K562 (cell line): ENCODE measurements around the gene TRAF3IP3. TPM values are rescaled to one million over a fixed set of nuclear protein-coding genes. Genes with fewer than 3 reads are reported as not detected.

ENCODE experiments used
- ATAC-seq: fragments of 200-7000 bp; cut with Tn5 transposase; 3 replicates; pipeline ENCODE4 v1.9.1; 2020; ENCODE audit warnings: moderate library complexity
- BruUV-seq: library from RNA; stranded (reverse); fragments of 400-500 nt; replicated peaks from 2 replicates; lab custom pipeline; 2021; lab: Mats Ljungman, UMichigan
- CTCF ChIA-PET: fragments of 300-600 bp; formaldehyde crosslinking; extraction: SDS; loops from one replicate; lab custom pipeline; 2021; ENCODE audit warnings: low intra/inter-chr PET ratio; lab: Yijun Ruan, JAX
- POLR2A ChIA-PET: fragments of 300-600, 350-650 bp; sonication (Branson Sonifier 250); formaldehyde crosslinking; extraction: SDS; loops from one replicate; lab custom pipeline; 2021; ENCODE audit warnings: antibody characterized with exemption, inconsistent platforms; lab: Yijun Ruan, JAX
- DNase-seq, 4 experiments: peaks; one replicate each; pipeline versions ENCODE4 v3.0.0 to v3.0.0-alpha.2; 2011 to 2018; ENCODE audit warnings: low spot score in 3 of 4, mixed read lengths in 3 of 4; ENCODE audit errors: extremely low read depth in 1 of 4
- FAIRE-seq: peaks from 2 replicates; lab custom pipeline; 2011; peaks lifted over from hg19 to GRCh38; lab: Jason Lieb, UNC
- H2AFZ ChIP-seq: 2 replicates; pipeline ENCODE4 v1.6.0; 2011; ENCODE audit warnings: low read depth, low read length, control low read depth, inconsistent platforms
- H3K27ac ChIP-seq: fragments of 200-600 bp; 3 replicates; pipeline ENCODE4 v1.8.0; 2011; ENCODE audit warnings: low read depth, mild to moderate bottlenecking, control low read depth, inconsistent platforms, low read length, moderate library complexity, mixed read lengths; ENCODE audit errors: extremely low read depth
- H3K27me3 ChIP-seq, 2 experiments: fragments of 300-600 bp in 1 of 2; 2 replicates in 1 of 2; 3 replicates in 1 of 2; pipeline versions ENCODE4 v1.6.0 to v1.8.0; 2011; ENCODE audit warnings: inconsistent platforms in 2 of 2, low read length in 2 of 2, mild to moderate bottlenecking in 1 of 2, mixed read lengths in 1 of 2, moderate library complexity in 1 of 2; ENCODE audit not compliant: control insufficient read depth in 2 of 2, insufficient read depth in 2 of 2
- H3K36me3 ChIP-seq: fragments of 300-600 bp; 3 replicates; pipeline ENCODE4 v1.8.0; 2011; ENCODE audit warnings: mild to moderate bottlenecking, low read length, inconsistent platforms; ENCODE audit not compliant: control insufficient read depth, insufficient read depth
- H3K4me1 ChIP-seq, 2 experiments: fragments of 200-600 bp in 1 of 2; replicated peaks in 1 of 2; 2 replicates in 1 of 2; 3 replicates in 1 of 2; pipeline versions ENCODE4 v1.5.1 to v1.8.0; 2011; ENCODE audit warnings: inconsistent platforms in 2 of 2, low read length in 2 of 2, mild to moderate bottlenecking in 1 of 2, mixed read lengths in 1 of 2, moderate library complexity in 1 of 2; ENCODE audit not compliant: control insufficient read depth in 2 of 2, insufficient read depth in 2 of 2
- H3K4me2 ChIP-seq: 2 replicates; pipeline ENCODE4 v1.6.1; 2011; ENCODE audit warnings: low read length, control low read depth, inconsistent platforms, mixed read lengths; ENCODE audit not compliant: insufficient read depth
- H3K4me3 ChIP-seq: fragments of 200-600 bp; sonication (generic), shearing (Covaris generic); 2 replicates; pipeline ENCODE4 v1.5.1; 2016; ENCODE audit warnings: control low read depth, inconsistent platforms
- H3K79me2 ChIP-seq: fragments of 200-600 bp; 3 replicates; pipeline ENCODE4 v1.8.0; 2011; ENCODE audit warnings: low read length, inconsistent platforms; ENCODE audit not compliant: control insufficient read depth, insufficient read depth
- H3K9ac ChIP-seq, 2 experiments: 2 replicates each; pipeline versions ENCODE4 v1.6.0 to v1.6.1; 2011; ENCODE audit warnings: low read depth in 2 of 2, low read length in 2 of 2, control low read depth in 1 of 2, inconsistent platforms in 1 of 2, mild to moderate bottlenecking in 1 of 2, mixed read lengths in 1 of 2; ENCODE audit not compliant: insufficient read depth in 1 of 2
- H3K9me1 ChIP-seq: one replicate; pipeline ENCODE4 v1.6.0; 2011; ENCODE audit warnings: inconsistent platforms, mild to moderate bottlenecking, low read length, moderate library complexity; ENCODE audit not compliant: control insufficient read depth, insufficient read depth
- H3K9me3 ChIP-seq: replicated peaks from 2 replicates; pipeline ENCODE4 v1.5.1; 2011; ENCODE audit warnings: low read depth, low read length, inconsistent platforms; ENCODE audit not compliant: control insufficient read depth, insufficient read depth
- H4K20me1 ChIP-seq: replicated peaks from 2 replicates; pipeline ENCODE4 v1.6.1; 2011; ENCODE audit warnings: low read length, inconsistent platforms, mixed read lengths; ENCODE audit not compliant: control insufficient read depth, insufficient read depth
- CEBPB ChIP-seq: fragments of 450-650 bp; IDR thresholded peaks from 2 replicates; pipeline ENCODE4 v1.6.1; 2016; ENCODE audit warnings: missing genetic modification characterization, missing compliant biosample characterization
- RAD21 ChIP-seq, 2 experiments: fragments of 250-450 bp in 1 of 2; fragments of 450-650 bp in 1 of 2; sonication (Bioruptor Pico) in 1 of 2; formaldehyde crosslinking in 1 of 2; IDR thresholded peaks in 1 of 2; conservative IDR thresholded peaks in 1 of 2; 2 replicates each; pipeline versions ENCODE4 v1.4.0 to v1.8.0; 2020 to 2022; ENCODE audit warnings: mild to moderate bottlenecking in 2 of 2, moderate library complexity in 1 of 2
- SMAD4 ChIP-seq: fragments of 250-450 bp; sonication (Bioruptor Pico); conservative IDR thresholded peaks from 2 replicates; pipeline ENCODE4 v1.8.0; 2021; ENCODE audit warnings: inconsistent platforms, mild to moderate bottlenecking, moderate library complexity
- ZNF589 ChIP-seq: fragments of 200-800 bp; sonication (Bioruptor generic); IDR thresholded peaks from 2 replicates; pipeline ENCODE4 v1.6.1; 2016; ENCODE audit warnings: low read depth, missing genetic modification characterization, missing compliant biosample characterization
- WGBS: fragments of 100-300 bp; shearing (Covaris generic); methylation state at CpG from one replicate; pipeline ENCODE4 v1.1.6; 2016; ENCODE audit warnings: low coverage, mixed read lengths; ENCODE audit not compliant: insufficient coverage; ENCODE audit errors: missing lambda C conversion rate; 5-methylcytosine and 5-hydroxymethylcytosine counted together
- in situ Hi-C: fragments of 300-500 bp; cut with MboI; formaldehyde crosslinking; loops from 4 replicates; pipeline ENCODE4 v1.15.0; 2018; ENCODE audit warnings: inconsistent platforms, mixed read lengths
- intact Hi-C: fragments of 100-400 bp; cut with micrococcal nuclease; formaldehyde crosslinking; loops from 2 replicates; pipeline ENCODE4 v1.14.2; 2022
- polyA plus RNA-seq, 8 experiments: library from polyadenylated mRNA; depleted of rRNA in 4 of 8; stranded (reverse) in 5 of 8; unstranded in 3 of 8; fragments of >200 nt; fragmentation: Nextera tagmentation in 2 of 8; fragmentation: Illumina TruSeq in 1 of 8; extraction: Ambion mirVana in 2 of 8; extraction: Trizol in 1 of 8; gene quantifications; 2 replicates each; pipeline versions ENCODE4 v1.2.1 to v1.2.3, GENCODE V29; 2011 to 2014; ENCODE audit warnings: inconsistent platforms in 1 of 8, missing spikeins in 1 of 8
- total RNA-seq, 7 experiments: library from RNA; depleted of rRNA in 6 of 7; stranded (reverse); fragments of >200 nt in 6 of 7; fragmentation: Illumina TruSeq in 2 of 7; extraction: Trizol in 2 of 7; gene quantifications; 2 replicates each; pipeline versions ENCODE4 v1.2.1 to v1.2.3, GENCODE V29; 2011 to 2021; ENCODE audit warnings: low replicate concordance in 1 of 7
- TF ChIP-seq, protein P1 (sequence below): fragments of 200-800 bp; sonication (Bioruptor generic); IDR thresholded peaks from 2 replicates; pipeline ENCODE4 v1.6.1; 2017; ENCODE audit warnings: missing genetic modification characterization, missing compliant biosample characterization

Gene TRAF3IP3
- total and polyA plus RNA-seq, 9 of the 15 experiments (the other 6 are each of a cell fraction or from before 2014, with no cell fraction given): 0.06 to 1.1 (median 0.31) TPM

DNA sequence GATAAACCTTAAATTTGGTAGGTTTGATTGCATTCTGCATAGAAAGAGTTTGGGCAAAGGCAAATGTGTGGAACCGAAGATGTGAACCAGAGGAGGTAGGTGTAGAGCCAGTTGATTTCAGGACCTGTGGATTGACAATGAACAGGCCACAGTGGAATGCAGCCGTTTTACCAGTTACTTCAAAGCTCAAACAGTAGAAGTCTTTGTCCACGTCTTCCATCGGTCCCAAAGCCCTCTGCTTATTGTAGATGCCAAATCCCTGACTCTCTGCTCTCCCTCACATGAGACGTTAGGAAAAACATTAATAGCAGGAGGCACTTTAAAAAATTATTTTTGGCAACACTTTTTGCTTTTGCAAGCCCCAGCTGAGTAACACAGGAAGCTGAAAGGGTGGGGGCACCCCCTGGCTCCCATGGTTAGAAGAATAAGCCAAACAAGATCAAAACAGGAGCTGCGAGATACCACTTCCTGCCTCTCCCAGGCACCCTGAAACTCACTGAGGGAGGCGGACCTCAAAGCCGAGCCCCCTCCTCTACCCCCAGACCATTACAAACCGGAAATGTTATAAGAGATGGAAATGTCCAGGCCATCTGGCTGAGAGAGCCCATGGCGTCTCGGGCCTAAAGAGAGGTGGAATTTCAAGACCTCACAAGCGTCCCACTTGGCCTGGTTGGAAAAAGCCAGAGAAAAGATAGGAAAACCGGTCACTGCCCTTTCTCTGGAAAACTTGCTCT is 13.5 kb downstream of the TRAF3IP3 start (continued):
- TF ChIP-seq, protein P1, sequence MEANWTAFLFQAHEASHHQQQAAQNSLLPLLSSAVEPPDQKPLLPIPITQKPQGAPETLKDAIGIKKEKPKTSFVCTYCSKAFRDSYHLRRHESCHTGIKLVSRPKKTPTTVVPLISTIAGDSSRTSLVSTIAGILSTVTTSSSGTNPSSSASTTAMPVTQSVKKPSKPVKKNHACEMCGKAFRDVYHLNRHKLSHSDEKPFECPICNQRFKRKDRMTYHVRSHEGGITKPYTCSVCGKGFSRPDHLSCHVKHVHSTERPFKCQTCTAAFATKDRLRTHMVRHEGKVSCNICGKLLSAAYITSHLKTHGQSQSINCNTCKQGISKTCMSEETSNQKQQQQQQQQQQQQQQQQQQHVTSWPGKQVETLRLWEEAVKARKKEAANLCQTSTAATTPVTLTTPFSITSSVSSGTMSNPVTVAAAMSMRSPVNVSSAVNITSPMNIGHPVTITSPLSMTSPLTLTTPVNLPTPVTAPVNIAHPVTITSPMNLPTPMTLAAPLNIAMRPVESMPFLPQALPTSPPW (CRISPR knock-in tag): peak; percentile 84
- TF ChIP-seq ZNF589 (CRISPR knock-in tag) (peak; percentile 77), SMAD4 (CRISPR knock-in tag) (0 out of 2 replicates have a peak, but pooled peaks have one; percentile 28)

DNA sequence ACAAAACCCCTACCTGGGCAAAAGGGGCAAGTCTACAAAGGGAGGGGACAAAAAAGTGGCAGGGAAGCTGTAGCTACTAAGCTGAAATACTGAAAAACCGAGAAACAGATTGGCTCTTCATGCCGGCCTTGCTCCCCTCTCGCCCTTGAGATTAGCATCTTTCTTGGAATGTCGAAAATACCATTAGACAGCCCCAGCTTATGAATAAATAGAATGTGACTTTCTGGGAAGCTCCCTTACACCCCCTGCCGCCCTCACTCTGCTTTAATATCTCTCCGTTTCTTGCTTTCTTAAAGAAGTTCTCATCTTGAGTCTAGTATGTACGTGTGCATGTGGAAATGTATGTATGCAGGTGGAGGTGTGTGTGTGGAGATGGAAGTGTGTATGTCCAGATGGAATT is 14.1 kb downstream of the TRAF3IP3 start:
- FAIRE-seq (peak; percentile 69), DNase-seq (no peak), ATAC-seq (no peak)
- in situ Hi-C loops: no loop called here
- Histone ChIP-seq H3K9me1 (no peaks in the 10 kb centered on the region), H3K27me3 (peaks cover 3 to 27% of the 10 kb centered on the region in 2 experiments; a peak in 4 of 5 replicates), H4K20me1 (no peaks in the 10 kb centered on the region), H3K9ac (no peak overlapping the region), H3K27ac (no peak overlapping the region)
- POLR2A ChIA-PET: interaction anchor here (1.5 kb wide), 1 partner anchor 14 kb away, joined by 5 read pairs; the partner anchor contains the start of gene TRAF3IP3
- 6% methylated on average over 7 of the region's 7 CpGs for whole genome bisulfite sequencing
- TF ChIP-seq CEBPB (tag): no peak
- TF ChIP-seq RAD21 (CRISPR knock-in tag; conservative IDR thresholded peaks at IDR 0.05 in 1 of 2, IDR thresholded peaks at IDR 0.05 in 1 of 2): peak; percentile 6 to 27; a peak in 1 of 4 replicates
- 0 out of 2 replicates have a peak, but pooled peaks have one; percentile 58 for TF ChIP-seq ZNF589 (CRISPR knock-in tag)
- TF ChIP-seq, all 486 proteins: peak for 2
- intact Hi-C loops: no loop called here
- no peak overlapping the region for H3K4me3 ChIP-seq
- peak overlapping the region; percentile 61; the same call in 1 of the 2 replicates for H2AFZ ChIP-seq
- BruUV-seq: no TSS peak
- CTCF ChIA-PET: no interaction called here
- no peaks in the 10 kb centered on the region; a peak in 2 of 5 replicates for H3K4me1 ChIP-seq
- no peaks in the 10 kb centered on the region for H3K36me3 ChIP-seq
- no peak overlapping the region for H3K4me2 ChIP-seq
- no peaks in the 10 kb centered on the region; the same call in 1 of the 2 replicates for H3K9me3 ChIP-seq
- H3K79me2 ChIP-seq: no peaks in the 10 kb centered on the region
